CD4-positive, alpha-beta T cell treated with Interferon alpha-2 for 1 hour (primary cell): ENCODE measurements around the gene PDGFA.
"Not testable (repeated sequence)": the region's sequence is repeated elsewhere in the genome, so short reads cannot be mapped to it uniquely, and the experiment has no call there.

ENCODE experiments used
- DNase-seq, 2 donors: peaks; one replicate each; pipeline ENCODE4 v3.0.0-alpha.2; 2020 to 2022

Gene PDGFA

DNA sequence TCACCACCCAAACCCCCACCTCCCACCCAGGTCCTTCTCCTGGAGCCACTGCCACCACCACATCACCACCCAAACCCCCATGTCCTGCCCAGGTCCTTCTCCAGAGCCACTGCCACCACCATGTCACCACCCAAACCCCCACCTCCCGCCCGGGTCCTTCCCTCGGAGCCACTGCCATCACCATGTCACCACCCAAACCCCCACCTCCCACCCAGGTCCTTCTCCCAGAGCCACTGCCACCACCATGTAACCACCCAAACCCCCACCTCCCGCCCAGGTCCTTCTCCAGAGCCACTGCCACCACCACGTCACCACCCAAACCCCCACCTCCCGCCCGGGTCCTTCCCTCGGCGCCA, 31.9 kb upstream of the PDGFA start:
- DNase-seq = not testable (repeated sequence)

DNA sequence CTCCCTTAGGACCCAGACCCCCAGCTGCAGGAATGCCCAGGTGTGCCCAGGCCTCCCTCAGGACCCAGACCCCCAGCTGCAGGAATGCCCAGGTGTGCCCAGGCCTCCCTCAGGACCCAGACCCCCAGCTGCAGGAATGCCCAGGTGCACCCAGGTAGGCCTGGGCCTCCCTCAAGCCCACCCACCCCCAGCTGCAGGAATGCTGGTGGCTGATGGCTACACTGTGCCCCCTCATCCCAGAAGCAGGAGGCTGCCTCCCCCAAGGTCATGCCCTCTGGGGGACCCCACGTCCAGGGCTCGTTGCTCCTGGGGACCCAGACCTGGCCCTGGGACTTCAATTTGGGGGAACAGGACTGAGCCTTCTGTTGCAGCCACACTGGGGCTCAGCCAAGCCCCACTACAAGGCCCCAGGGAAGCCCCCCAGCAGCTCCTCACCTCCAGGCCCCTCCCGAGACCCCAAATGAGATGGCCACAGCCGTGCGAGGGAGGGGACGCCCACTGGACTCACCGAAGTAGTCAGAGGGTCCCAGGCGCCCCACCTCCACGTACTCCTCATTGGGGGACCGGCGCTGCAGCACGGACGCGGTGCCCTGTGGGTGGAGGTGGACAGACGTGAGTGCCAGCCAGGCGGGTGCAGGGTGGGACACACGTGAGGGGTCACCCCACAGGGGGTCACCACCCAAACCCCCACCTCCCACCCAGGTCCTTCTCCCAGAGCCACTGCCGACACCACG, 31.4 kb upstream of the PDGFA start:
- no peak for DNase-seq

DNA sequence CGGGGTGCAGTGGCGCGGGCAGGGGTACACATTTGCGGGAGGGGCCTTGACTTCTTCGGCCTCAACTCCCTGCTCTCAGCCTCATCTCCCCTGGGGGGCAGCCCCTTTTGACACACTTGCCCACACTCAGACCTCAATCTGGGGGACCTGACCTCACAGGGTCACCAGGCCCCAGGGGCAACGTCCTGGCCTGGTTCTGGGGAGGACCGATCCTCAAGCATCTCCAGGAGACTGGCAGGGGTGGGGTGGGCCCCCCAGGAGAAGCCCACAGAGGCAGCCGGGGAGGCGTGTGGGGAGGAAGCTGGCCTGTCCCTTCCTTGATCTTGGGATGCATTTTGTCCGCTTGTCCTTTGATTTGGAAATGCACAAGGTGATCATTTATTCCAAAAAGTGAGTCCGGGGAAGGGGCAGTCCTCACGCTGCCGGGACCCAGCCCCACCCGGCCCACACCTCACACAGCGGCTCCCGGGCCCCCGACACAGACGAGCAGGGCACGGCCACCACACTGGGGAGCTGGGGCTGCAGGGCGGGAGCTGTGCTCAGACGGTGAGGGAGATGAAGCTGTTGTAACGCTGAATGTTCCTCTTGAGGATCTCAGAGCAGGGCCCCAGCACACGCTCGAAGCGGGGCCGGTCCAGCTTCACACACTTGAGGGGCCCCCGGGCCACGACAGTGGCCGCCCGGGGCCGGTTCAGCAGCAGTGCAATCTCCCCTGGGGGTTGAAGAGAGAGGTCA, 30.4 kb upstream of the PDGFA start:
- DNase-seq = no peak

DNA sequence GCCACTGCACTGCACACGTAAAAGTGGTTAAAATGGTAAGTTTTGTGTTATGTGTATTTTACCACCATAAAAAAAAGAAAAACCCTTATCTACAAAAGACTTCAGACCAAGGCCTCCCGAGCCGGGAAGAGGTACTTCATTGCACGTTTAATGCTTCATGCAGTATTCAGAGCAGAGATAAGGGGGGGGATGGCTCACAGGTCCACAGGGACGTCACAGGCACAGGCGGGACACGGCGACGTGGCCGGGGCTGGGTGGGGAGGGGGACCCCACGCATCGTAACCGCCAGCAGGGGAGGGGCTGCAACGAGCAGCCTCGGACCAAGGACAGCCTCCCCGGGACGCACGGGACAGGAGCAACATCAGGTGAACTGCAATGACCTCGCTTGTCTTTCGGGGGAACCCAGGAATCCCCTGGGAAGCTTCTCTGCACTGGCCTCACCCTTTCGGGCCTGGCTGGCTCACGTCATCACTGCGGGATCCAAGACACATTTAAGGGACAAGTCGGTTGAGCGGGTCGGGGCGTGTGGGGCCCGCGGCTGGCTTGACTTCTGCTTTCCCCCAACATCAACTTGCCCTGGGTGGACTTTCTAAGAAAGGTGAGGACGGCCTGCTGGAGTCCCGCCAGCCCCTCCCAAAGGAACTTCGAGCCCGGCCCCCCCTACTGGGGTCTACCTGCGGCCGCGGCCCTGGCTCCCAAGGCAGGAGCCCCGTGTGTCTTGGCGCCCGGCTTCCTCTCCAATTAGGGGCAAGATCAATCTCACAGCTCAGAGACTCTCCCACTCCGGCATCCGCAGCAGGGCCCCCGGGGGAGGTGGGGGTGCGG, 29.6 kb upstream of the PDGFA start:
- no peak for DNase-seq

DNA sequence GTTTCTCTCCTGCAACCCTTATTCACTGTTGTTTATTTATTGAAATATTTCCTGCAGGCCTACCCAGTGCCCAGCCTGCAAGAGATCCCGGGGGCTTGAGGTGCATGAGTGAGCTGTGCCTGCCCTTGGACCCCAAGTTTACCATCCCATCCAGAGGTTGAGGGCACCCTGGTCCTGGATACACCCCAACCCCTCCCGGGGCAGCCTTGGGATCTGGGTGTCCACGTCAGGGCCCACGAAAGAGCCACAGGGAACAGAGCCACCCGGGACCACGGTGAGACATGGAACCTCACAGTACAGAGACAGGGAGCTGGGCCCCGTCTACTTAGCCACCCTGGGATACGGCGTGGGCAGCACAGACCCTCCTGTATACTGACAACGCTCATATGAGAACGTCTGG, 28.8 kb upstream of the PDGFA start:
- DNase-seq = no peak

DNA sequence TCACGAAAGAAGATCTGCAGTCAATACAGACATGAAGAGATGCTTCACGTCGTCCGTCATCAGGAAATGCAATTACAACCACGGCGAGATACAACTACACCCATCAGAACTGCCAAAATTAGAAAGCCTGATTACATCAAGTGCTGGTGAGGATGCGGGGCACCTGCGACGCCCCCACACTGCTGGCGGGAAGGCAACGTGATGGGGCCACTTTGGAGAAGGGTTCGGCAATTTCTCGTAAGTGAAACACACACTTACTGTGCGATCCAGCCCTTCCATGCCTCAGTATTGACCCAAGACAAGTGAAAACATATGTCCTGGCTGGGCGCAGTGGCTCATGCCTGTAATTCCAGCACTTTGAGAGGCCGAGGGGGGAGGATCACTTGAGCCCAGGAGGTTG, 25.8 kb upstream of the PDGFA start:
- no peak for DNase-seq

DNA sequence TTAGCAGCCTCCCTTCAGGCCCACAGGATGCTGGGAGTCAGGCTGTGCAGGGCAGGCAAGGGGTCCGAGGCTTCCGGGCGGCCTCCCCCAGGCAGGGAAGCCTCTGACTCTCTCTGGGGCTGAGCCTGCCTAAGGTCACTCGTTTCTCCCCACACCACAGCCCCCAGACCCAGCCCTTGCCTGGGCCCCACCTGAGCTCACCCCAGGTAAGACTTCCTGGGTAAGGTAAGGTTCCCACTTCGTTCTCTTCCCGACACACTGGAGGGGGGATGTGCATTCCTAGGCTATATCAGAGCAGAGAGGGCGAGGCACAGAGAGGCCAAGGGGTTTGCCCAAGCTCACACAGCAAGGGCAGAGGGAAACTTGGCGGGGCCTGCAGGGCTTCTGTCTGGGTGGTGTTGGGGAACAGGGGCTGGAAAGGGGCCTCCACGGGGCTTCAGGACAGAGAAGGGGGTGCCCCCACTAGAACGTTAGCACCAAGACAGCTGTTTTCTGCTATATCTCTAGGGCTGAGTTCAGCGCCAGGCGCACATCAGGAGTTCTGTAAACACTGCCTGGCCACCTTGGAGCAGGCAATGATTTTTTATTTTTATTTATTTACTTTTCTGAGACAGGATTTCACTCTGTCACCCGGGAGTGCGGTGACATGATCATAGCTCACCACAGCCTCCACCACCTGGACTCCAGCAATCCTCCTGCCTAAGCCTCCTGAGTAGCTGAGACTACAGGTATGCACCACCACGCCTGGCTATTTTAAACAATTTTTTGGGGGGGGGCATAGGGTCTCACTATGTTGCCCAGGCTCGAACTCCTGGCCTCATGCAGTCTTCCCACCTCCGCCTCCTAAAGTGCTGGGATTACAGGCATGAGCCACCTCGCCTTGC, 24.9 kb upstream of the PDGFA start:
- DNase-seq = no peak

DNA sequence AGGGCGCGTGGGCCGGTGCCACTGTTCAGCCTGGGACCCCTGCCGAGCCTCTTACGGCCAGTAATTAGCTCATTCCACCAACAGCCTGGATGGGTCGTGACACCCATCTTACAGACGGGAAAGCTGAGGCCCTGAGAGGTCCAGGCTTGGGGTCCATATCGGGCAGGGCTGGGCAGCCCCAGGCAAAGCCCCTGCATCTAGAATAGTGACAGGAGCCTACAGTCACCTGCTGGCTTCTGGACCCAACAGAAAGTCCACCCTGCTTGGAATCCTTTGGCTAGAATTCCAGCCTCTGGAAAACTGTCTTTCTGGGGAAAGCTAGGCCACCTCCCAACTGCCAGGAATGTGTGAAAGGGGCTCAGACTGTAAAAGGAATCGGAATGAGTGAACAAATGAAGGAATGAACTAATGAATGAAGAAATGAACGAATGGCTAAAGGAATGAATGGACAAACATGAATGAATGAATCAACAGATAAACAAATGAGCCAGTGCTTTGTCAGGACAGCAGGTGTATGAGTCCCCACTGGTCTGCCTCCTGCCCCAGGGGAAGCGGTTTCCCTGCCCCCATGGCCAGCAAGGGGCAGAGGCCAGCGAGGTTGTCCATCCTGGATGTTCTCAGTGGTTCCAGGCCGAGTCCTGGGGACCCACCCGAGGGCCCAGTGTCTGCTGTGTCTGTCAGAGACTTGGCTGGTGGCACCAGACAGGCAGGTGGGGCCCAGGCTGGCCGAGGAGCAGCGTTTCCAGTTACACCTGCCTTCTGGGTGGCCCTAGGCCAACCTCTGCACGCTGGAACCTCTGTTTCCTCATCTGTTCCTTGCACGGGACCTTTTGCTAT, 24.1 kb upstream of the PDGFA start:
- DNase-seq = no peak

DNA sequence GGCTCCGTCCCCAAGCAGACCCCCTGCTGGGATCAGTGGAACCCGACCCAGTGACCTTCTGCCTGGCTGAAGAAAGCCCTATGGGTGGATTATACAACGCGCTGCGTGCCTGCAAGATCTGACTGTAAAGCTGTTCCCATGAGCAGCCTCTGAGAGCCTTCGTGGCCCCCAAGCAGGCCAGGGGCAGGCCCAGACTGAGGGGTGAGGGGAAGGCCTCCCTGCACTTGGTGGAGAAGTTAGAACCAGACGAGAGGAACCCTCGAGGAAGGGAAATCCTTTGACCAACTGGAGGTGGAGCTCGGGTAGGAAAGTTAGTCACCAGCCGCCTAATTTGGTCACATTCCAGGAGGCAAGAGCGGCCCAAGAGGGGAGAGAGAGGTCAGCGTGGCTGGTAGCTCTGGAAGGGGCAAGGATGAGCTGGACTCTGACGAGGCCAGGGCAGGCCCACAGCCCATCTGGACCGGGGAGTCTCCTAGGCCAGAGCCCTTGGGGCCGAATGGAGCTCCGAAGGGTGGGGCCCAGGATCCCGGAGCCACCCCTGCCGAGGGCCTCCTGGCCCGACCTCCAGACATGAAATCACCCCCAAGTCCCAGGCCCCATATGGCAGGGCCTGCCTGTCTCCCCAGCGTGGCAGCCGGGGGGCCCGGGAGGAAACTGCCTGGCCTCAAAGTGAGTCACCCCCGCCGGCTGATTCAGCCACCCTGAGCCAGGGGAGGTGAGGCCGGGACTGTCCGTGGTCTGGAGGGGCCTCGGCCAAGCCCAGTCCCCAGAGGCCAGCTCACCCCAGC, 23.3 kb upstream of the PDGFA start:
- no peak for DNase-seq

DNA sequence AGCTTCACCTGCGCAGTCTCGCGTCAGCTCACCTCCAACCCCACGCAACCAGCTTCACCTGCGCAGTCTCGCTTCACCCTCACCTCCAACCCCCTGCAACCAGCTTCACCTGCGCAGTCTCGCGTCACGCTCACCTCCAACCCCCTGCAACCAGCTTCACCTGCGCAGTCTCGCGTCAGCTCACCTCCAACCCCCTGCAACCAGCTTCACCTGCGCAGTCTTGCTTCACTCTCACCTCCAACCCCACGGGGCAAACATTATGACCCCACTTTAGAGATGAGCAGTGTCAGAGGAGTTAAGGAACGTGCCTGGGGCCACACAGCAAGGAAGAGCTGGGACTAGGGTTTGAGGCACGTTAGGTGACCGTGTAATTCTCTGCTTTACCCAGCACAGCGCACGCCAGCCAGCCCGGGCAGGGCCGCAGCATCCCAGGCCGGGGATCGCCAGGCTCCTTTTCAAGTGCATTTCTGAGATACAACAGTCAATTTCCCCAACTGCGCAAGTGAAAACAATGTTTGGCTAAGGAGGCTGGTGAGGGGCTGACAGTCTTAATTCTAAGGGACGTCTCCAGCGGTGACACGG, 22.6 kb upstream of the PDGFA start:
- no peak for DNase-seq

DNA sequence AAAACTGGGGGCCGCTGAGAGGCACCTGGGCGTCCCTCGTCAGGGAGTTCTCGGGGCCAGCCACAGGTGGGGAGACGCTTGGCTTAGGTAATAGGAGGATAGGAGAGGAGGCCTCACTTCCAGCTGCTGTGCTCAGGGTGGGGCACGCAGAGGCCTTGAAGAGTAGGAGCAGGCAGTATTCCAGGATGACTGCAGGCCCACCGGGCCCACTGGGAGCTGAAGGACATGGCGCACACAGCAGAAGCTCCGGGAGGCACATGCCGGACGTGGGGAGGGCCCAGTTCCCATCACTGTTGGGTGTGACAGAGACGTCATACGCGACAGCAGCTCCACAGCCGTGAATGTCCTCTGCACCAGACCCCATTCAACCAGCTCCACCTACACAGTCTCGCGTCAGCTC, 22.0 kb upstream of the PDGFA start:
- DNase-seq = no peak

DNA sequence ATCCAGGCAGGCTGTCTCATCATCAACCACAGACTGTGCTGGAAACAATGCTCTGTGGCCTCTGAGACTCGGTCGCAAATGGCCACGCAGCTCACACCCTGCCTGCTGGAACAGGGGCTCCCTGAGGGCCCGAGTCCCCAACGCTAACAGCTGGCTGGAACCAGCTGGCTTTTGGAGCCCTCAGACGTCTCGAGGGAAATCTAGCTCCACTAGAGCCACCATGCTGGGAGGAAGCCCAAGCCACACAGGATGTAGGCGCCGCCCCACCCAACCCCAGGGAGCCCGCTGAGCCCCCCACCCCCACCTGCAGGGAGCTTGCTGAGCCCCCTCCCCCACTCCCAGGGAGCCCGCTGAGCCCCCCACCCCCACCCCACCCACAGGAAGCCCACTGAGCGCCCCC, 21.4 kb upstream of the PDGFA start:
- no peak for DNase-seq

DNA sequence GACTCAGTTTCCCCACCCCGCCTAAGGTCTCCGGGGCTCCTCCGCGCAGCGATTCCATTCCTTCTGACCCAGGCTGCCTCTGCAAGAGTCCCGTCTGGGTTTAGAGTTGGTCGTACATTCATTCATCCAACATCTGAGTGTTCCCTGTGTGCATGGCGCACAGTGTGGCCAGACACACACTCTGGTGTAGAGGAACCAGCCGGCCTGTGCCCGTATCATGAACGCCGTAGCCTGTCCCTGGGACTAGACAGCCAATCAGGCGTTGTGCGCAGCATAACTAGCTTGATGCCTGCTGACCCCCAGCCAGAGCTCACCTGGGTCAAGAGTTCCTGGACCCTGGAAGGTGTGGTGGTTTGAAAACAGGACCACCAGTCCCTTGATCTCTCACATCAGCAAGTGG, 20.9 kb upstream of the PDGFA start:
- no peak for DNase-seq

DNA sequence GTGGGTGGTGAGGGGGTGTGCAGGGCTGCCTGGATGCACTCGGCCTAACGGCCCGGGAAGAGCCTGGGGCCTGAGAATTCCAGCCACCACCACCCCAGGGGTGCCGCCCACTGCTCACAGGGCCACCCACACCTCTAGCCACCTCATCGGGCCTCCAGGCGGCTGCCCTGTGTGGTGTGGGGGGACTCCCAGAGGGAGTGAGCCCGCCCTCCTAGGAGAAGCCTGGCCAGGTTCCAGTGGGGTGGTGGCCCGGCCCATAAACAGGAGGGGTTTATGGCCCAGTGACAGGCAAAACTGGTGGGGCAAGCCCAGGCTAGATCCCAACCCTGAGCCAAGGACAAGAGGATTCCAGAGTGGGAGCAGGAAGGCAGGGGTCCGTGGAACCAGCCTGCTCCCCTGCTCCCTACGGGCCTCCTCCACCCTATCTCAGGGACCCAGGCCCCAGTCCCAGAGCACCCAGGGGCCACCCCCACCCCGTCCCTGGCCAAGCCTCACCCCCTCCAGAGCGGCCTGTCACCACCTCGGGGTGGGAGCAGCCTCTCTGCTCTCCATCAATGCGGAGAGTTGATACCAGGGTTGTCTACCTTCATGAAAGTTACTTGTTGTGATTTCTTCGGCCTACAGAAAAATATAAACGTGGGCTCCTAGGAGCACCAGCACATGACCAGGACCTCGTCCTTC, 20.2 kb upstream of the PDGFA start:
- DNase-seq = no peak

DNA sequence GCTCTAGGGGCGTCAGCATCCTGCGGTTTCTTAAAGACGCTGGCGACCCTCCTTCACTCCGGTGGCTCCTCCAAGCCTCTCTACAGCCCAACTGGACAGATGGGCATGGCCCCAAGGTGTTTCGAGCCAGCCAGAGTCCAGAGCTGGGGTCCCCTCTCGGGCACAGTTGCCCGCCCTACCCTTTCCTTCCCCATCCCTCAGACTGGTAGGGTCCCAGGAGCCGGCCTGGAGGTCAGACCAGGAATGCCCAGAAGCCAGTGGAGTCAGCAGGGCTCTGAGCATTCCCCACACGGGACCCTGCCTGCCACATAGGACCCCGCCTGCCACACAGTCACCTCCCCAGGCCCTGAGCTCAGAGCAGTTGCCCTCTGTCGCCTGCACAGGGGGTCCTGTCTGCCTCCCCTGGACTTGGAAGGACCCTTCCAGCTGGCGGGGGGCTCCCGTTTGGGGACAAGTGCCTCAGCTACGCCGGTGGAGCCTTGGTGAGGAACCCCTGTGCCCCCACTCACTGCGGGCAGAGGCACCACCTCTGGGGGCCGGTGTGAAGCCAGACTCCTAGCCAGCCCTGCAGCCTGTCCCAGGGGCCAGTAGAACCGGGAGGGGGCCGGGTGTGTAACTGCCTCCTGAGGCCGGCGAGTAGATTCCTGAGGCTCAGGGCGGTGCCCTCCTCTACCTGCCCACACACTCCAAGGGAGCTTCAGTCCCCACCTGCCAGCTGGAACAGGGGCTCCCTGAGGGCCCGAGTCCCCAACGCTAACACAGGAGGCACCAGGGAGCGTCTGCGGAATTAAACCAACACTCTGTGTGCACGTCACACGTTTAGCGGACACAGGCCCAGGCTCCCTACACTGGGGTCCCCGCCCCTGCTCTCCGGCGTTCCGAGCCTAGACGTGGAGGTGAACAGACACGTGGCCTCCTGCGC, 19.4 kb upstream of the PDGFA start:
- DNase-seq = no peak

DNA sequence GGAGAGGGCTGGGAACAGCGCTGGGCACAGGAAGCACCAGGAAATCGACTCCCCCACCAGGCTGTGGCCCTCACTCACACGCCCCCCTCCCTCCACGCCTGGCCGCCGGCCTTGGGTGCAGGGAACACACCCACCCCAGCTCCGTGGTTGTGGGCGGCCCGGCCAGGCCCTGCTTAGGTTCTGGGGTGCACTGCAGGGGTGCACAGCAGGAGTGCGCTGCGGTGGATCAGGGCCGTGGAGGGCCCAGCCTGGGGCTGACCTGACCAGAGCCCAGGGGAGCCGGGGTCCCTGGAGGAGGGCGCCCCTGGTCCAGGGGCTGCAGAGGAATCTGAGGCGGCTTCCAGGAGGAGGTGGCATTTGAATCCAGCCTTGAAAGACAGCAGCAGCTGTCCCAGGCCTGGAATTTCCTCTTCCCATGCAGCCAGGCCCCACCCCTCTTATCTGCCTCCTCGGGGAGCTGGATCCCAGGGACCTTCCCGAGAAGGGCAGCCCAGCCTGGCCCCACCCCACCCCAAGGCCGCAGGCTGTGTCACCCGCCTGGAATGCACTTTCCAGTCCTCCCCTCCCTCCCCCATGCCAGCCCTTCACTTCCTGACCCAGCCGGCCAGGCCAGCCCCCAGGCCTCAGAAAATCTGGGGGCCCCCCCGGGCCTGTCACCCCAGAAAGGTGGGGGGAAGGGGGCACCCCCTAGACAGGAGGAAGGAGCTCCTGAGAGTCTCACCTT, 18.4 kb upstream of the PDGFA start:
- DNase-seq = no peak

DNA sequence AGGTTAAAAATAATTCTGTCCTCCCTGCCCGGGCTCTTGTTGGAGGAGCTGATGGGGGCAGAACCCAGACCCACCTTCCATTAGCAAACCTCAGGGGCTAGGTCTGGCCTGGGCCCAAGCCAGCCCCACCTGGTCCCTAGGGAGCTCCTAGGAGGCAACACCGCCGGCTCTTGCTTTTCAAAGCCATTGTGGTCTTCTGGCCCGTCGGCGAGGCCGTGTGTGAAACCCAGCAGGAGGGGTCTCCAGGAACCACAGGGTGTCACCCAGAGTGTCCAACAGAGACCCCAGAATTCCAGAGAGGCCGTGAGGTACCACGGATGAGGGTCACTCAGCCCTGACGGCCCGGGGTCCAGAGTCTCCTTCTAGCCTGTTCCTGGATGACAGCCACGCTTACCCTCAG, 16.6 kb upstream of the PDGFA start:
- DNase-seq = no peak

DNA sequence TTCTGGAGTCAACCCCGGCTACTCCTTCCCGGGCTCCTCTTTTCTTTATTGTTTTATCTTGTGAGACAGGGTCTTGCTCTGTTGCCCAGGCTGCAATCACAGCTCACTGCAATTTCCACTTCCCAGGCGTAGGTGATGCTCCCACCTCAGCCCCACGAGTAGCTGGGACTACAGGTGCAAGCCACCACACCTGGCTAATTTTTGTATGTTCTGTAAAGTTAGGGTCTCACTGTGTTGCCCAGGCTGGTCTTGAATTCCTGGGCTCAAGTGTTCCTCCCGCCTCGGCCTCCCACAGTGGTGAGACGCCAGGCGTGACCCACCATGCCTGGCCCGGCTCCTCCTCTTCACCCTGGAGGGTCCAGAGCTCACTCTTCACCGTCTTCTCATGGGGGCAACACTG, 15.3 kb upstream of the PDGFA start:
- DNase-seq = no peak
